GM12873 (cell line): ENCODE data around the gene AGTRAP.

ENCODE experiments used
- CTCF ChIP-seq: IDR thresholded peaks from 2 replicates; pipeline ENCODE4 v1.5.1; 2012; ENCODE audit warnings: low read depth, mild to moderate bottlenecking, moderate library complexity, low read length, control low read depth; ENCODE audit not compliant: insufficient read depth; ENCODE audit errors: missing control alignments

AGTRAP gene

DNA sequence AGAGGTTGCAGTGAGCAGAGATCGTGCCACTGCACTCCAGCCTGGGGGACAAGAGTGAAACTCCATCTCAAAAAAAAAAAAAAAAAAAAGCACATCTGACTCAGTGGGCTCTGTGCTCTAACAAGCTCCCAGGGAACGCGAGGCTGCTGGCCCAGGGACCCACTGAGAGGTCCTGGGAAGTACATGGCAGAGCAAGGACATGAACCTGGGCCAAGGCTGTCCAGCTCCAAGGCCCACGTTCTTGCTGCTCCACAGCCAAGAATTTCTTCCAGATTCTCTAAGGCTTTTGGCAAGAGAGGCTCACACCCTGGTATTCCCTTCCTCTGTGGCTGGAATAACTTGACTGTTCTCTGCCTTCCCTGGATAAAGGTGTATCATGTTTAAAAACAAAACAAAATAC, 15.4 kb upstream of the AGTRAP start:
- no peak for TF ChIP-seq CTCF

- no peak for TF ChIP-seq CTCF
Observed at GRCh38 chr1:11721311-11721710, 14.6 kb upstream of the AGTRAP start.

DNA sequence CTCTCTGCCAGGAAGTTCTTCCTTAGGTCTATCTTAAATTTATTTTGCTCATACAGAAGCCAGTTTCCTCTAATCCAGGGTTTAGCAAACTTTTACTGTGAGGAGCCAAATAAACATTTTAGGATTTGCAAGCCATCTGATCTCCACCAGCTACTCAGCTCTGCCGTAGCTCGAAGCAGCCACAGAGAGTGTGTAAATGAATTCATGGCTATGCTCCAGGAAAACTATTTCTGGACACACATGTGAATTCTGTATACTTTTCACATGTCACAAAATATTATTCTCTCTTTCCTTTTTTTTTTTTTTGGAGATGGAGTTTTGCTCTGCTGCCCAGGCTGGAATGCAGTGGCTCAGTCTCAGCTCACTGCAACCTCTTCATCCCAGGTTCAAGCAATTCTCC, 13.4 kb upstream of the AGTRAP start:
- TF ChIP-seq CTCF: no peak

GRCh38 chr1:11725616-11726015, 10.3 kb upstream of the AGTRAP start:
- no peak for TF ChIP-seq CTCF

- no peak for TF ChIP-seq CTCF
Observed at GRCh38 chr1:11727119-11727518, 8.8 kb upstream of the AGTRAP start.

DNA sequence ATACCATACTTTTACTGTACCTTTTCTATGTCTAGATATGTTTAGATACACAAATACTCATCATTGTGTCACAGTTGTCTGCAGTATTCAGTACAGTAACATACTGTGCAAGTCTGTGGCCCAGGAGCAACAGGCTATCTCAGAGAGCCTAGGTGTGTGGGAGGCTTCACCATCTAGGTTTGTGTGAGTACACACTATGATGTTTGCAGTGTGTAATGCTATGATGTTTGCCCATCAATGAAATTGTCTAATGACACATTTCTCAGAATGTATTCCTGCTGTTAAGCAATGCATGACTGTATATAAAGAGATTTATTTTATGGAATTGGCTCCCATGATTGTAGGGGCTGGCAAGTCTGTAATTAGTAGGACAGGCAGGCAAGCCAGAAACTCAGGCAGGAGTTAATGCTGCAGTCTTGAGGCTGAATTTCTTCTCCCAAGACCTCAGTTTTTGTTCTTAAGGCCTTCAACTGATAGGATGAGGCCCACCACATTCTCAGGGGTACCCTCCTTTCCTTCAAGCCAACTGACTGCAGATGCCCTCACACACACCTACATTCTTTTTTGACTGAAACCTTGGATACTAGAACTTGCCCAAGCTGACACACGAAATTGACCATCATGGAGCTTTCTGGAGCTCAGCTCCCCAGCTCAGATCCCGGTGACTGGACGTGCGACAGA, 7.7 kb upstream of the AGTRAP start:
- no peak for TF ChIP-seq CTCF

GRCh38 chr1:11729155-11729497, 6.8 kb upstream of the AGTRAP start:
- no peak for TF ChIP-seq CTCF
